NCI-H460 (cell line): ENCODE results near the gene KLHL22. TPM values are rescaled to one million over a fixed set of nuclear protein-coding genes. Genes with fewer than 3 reads are reported as not detected.

ENCODE experiments used
- small RNA-seq, 2 experiments: library from RNA; depleted of rRNA; stranded (forward); fragments of <200 nt; gene quantifications; one replicate each; pipeline ENCODE3, GENCODE V24; 2014
- total RNA-seq: library from RNA; depleted of rRNA; stranded (reverse); fragments of >200 nt; shearing (Covaris generic); gene quantifications from 2 replicates; pipeline ENCODE4 v1.2.3, GENCODE V29; 2014; rRNA removed

KLHL22 gene
- total RNA-seq, 1 experiment from 2014 or later, result 8.7 TPM

Small RNA genes lying within 50 kb of the gene (small RNA-seq; reads per million reads assigned to genes)
- gene RF00019 (0 reads per million in 2 experiments), gene RN7SL812P (0 reads per million in 2 experiments), gene RNU6-225P (0 reads per million in 2 experiments), gene RNY1P9 (0 reads per million in 2 experiments)

Other genes with a start within 250 kb of the KLHL22 start
- gene RTN4R, start 227.5 kb downstream of the KLHL22 start, total RNA-seq, result 1.6 and 1.9 TPM in 2 replicates
- 17.3 TPM in 2 replicates for gene DGCR6L, start 175.7 kb downstream of the KLHL22 start, total RNA-seq
- gene ZNF74, start 101.6 kb downstream of the KLHL22 start, total RNA-seq, result 10.7 and 11.9 TPM in 2 replicates
- gene SCARF2, start 58.0 kb downstream of the KLHL22 start, total RNA-seq, result 1.7 TPM in 2 replicates
- gene MED15, start 11.8 kb upstream of the KLHL22 start, total RNA-seq, result 10.7 and 13.5 TPM in 2 replicates